HS-27A (cell line): ENCODE data around the gene SCIN.

ENCODE experiments used
- DNase-seq: peaks from one replicate; pipeline ENCODE4 v3.0.0-alpha.2; 2012; ENCODE audit warnings: low read depth, missing footprints

Gene SCIN

DNA sequence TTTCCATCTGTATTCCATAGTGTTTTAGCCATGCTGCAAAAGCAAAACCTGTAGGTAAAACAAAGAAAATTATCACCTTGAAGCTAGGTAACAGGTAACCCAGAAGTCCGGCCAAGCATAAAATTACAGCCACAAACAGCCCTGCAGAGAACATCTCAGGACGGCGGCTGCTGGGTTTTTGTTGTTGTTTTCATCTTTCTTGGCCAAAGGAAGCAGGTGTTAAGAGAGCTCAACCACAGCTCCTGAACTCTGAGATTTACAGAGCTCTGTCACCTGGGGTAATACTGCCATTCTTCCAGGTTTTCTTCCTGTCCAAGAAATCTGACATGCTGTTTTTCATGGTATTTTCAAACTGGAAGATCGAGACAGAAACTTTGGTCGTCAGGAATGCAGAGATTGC lies 847 bp upstream of the SCIN start:
- DNase-seq: no peak

DNA sequence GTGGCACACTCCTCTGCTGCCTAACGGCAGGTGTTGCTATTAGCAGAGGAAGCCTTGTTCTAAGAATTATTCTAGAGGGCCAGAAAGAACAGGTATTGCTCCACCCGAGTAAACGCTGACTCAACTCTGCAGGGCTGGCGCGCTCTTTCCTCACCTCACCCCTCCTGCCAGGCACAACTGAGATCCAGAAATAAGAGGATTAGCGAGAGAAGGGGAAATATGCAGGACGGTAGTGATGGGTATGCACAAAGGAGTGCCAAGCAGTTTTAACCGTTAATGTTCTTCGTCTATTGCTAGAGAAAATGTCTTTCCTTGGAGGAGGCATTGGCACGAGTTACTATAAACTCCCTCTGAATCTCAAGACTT lies 369 bp upstream of the SCIN start:
- DNase-seq: no peak

DNA sequence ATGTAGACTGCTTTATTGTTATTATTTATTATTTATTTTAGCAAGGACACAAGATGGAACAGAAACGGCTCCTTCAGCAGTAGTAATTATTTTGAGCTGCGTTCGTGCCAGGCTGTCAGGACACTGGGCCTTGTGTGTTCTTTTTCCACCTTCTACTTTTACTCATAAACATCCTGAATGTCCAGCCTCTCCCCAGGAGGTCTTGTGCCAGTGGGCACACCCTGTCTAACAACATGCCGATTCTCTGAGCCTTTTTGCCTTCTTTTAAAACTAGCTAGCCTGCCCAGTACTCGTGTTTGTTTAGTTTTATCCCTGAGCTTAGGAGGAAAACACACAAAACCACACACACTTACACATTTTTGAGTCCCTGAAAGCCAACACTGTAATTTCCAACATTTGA lies 1.2 kb downstream of the SCIN start:
- no peak for DNase-seq

DNA sequence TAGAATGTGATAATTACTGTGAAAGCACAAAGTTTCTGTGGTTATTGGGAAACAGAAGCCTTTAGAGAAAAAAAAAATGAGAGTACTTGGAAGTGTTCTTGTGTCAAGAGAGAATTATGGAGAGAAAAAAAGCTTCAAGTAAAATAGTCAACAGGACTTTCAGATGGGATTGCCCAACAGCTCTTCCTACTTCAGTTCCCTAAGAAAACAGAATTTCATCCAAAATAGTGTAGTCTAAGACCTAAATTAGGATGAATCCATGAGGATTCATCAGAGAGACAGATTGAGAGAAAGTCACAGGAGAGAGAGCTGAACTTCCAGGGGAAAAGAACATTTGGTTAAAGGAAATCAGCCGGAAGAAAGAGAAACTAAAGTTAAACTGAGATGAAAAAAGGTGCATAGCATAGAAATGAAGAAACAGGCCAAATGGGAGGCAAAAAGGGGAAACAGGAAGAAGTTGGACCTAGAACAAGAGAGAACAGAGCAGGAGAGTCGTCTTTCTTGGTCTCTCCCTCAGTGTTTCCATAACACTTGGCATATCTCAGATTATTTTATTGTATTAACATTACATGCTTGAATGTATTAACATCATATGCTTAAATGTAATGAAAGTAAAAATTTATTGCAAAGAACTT lies 2.5 kb downstream of the SCIN start:
- DNase-seq: no peak

DNA sequence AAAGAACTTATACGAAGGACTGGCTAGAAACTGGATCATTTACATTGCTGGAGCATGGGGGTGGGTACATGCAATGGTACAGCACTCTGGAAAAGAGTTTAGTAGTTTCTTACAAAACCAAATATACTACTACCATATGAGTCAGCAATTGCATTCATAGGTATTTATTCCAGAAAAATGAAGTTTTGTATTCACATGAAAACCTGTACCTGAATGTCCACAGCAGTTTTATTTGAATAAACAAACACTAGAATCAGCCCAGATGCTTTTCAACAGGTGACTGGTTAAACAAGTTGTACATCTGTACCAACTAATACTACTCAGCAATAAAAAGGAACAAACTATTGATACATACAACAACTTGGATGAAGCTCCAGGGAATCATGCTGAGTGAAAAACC lies 3.4 kb downstream of the SCIN start:
- no peak for DNase-seq

DNA sequence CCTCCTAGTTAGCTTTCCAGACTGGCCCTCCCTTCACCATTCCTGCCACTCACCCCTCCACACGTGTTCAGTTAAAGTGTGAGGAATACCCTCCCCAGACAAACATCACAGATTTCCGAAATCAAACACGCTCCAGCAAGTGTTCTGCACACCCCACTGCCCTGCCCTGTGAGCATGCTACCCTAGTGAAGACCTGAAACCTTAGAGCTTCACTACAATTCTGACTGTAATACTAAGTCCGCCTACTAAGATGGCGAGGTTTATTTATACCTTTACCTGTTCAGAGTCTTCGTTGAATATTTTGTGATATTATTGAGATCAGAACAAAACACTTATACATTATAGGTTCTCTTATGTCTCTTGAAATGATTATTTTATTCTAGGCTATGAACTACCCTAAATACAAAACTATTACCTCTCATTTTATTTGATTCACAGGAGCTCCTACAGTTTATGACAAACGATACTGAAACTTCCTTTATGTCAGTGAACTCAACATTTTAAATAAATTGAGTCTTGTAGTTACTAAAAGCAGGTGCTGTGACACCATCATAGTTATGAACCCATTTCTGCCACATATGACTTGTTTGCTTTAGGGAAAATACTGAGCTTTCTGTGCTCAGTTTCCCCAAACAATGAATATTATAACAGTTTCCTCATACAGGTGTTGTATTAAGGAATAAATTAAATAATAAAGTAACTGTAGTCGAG lies 8.6 kb downstream of the SCIN start:
- DNase-seq: no peak

DNA sequence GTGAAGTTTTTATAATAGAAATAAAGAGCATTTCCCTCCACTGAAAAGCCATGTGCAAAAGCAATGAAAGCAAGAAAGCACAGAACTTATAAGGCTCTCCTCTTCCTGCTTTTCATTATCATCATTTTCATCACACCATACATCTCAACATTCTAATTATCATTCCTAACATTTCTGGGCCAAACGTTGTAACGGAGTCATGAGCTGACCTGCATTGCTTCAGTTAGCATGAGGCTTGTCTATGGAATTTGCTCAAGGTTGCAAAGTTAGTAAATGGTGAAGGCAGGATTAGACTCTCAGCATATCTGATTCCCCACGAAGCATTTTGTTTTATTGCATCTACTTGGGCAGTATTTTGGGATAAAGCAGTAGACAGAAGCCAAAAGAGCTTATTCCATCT lies 11.4 kb downstream of the SCIN start:
- no peak for DNase-seq

DNA sequence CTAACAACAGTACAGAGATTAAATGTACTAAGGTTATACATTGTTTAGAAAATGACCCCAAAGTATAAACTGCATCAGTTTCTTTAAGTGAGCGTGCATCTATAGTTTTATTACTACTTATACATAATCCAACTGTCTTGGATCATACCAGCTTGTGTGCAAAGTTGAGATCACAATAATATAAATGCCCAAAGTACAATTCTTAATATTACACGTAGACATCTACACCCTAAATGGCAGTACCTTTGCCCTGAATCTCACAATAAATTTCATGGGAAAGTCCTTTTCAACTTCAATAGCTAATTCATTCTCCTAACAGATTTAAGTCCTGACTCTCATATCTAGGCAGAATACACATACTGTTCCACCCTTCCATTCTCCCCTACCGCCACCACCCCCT lies 11.8 kb downstream of the SCIN start:
- DNase-seq: no peak

DNA sequence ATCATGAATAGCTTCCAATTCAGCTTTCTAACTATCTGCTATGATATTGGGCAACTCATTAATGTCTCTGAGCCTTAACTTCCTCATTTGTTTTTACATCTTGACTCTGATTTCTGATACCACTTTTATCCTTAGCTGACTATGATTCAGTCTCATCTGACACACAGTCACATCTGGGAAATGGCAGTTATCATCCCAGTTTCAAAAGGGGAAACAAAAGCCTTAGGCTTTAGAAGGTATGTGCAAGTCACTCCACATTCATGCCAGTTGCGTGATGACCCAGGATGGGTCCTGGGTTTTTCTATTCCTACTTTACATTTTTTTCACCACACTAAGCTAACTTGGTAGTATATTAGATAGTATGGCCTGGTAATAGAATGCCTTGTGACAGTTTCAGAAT lies 12.7 kb downstream of the SCIN start:
- DNase-seq: no peak

DNA sequence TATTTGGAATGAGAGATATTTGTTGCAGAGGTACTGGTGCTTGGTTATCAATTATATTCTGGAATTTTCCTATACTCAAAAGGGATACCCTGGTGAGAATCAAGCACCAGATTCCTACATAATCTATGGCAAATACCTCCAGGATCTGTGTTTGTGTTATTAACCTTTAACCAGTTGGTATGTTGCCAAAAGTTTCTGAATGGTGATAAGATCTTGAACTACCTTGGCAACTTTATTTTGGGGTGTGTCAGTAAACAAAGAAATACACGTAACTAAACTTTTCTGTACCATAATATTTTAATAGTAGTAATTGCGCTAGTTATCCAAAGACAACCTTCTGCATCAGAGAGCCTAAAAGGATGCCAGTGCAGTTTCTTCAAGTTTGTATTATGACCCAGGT lies 13.4 kb downstream of the SCIN start:
- DNase-seq: no peak

DNA sequence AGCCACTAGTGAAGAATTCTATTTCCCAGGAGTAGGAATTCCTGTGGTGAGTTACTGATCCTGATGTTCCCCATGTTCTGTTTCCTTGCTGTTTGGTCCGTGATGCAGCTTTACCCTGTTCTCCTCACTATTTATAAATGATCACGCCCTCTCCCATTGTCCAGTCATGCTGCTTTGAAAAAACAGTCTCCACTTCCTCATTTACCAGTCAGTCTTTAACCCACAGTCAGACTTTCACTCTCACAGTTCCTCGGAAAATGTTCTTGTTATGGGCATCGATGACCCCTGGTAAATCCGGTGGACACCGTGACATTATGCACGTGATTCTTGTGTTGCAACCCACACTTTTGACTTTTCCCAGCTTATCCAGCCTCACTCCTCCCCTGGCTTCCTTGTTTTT lies 14.4 kb downstream of the SCIN start:
- DNase-seq: no peak

DNA sequence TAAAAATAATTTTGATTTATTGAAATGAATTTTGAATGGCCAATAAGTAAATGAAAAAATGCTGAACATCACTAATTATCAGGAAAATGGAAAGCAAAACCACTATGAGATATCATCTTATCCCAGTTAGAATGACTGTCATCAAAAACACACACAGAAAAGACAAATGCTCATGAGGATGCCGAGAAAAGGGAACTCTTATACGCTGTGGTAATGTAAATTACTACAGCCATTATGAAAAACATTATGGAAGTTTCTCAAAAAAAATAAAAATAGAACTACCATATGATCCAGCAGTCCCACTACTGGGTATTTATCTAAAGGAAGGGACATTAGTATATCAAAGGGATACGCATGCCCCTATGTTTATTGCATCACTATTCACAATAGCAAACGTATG lies 15.8 kb downstream of the SCIN start:
- no peak for DNase-seq

DNA sequence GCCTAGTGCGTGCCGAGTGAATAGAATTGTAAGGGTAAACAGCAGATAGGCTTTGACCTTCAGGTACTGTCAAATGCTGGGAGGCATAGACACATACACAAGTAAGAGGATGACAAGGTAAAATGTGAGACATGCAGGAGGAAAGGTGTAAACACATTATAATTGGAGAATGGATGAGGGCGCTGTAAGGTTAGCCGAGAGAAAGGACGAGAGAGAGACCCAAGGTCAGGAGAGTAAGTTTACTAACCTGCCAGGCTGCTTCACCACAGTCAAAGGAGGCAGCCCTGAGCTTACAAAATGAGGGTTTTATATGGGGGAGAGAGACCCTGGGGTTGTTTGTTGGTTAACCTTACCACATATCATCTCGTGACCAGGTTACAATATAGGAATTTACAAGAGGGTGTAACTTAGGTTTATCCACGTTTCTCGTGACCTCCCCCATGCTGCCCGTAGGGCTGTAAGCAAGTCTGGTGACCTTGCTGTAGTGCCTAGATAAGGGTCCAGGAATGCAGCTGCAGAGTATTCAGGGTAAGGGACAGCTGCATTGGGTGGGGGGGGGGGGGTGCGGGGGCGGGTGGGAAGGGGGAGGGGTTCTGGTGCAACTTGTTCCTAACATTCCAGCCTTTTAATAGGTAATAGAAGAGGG lies 17.9 kb downstream of the SCIN start:
- DNase-seq: no peak

DNA sequence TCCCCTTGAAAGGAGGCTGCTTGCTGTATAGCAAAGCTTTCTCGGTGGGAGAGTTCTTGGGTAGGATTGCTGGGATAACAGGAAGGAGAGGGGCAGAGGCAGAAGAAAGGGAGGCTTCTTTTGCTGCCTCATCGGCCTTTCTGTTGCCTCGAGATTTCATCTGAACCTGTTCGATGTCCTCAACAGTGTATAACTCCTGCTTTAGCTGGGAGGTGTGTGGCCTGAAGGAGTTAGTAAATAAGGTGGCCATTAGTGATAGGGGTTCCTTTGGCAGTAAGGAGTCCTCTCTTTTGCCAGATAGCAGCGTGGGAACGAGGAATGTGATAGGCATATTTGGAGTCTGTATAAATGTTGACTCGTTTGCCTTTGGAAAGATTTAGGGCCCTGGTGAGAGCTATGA lies 20.0 kb downstream of the SCIN start:
- DNase-seq: no peak

DNA sequence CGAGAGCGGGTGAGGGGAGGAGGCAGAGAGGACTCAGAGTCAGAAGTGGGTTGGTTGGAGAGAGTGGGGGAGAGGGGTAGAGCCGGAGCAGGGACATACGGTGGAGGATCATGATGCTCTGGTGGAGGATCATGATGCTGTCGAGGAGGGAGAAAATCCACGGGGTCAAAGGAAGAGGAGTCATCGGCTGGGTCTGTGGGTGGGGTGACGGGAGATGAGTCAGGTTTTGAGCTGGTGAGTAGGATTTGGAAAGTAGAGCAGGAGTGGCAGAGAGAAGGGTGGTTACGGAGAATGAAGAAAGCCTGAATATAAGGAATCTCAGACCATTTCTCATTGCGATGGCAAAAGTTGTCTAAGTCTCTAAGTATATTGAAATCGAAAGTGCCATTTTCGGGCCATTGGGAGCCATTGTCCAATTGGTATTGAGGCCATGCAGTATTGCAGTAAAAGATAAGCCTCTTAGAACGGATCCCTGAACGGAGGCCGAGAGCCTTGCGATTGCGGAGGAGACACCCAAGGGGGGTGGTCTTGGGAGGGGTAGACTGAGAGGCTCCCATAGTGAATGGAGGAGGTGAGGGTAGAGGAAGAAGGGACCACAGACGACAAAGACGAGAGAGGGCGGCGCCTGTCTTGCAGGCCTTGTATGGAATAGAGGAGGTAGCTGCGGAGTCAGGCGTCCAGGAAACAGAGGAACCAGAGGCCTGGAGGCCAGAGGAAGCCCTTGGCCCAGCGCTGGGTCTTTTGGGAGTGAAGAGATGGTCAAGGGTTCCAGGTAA lies 23.8 kb downstream of the SCIN start:
- DNase-seq: no peak

DNA sequence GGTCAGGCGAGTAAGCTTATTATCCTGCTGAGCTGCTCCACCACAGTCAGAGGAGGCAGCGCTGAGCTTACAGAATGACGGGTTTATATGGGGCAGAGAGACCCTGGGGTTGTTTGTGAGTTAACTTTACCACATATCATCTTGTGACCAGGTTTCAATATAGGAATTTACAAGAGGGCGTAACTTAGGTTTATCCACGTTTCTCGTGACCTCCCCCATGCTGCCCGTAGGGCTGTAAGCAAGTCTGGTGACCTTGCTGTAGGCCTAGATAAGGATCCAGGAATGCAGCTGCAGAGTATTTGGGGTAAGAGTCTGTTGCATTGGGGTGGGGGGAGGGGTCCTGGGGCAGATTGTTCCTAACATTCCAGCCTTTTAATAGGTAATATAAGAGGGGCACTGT lies 24.6 kb downstream of the SCIN start:
- no peak for DNase-seq

DNA sequence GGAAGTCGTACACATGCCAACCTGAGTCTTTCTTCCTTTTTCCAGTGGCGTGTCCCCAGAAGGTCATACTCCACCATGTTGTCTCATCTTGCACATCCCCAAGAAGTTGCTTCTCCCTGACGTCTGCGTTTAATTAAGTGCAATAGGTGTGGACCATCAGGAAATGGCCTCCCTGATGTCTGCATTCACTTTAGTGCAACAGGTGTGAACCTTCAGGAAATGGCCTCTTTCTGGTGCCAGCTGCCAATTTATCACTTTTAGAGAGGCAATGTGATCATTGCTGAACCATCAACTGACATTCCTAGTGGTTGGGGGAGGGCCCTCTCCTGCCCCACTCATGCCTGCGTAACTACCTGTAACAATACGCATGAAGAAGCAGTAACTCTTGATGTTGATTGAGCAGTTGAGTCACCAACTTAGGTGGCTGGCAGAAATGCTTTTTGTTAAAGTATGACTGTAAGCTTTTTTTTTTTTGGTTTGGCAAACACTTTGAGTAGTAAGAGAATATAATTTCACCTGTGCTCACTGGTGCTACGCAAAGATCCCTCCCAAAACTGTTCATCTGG lies 25.8 kb downstream of the SCIN start:
- DNase-seq: no peak

DNA sequence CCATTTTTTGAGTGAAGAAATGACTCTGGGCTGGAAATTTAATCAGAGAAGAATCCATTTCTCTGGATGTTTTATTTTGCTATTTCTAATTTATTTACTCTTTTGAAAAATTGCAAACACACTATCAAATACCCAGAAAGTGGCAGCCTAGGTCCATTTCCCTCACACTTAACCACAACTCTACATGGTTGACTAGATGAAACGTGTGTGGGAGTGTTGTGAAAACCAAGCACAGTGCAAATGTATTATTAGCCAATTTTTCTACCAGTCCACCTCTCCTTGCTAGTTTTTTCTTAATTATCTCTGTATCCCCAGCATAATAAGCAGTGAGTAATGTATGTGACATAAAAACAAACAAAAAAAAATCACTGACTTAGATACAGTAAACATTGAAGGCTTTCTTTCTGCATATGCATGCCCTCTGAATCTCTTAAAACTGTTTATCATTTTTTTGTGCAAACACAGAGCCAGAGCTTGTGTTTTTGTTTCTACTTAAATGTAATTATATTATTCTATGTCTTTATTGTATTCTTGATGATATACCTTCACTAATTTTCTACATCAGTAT lies 30.9 kb downstream of the SCIN start:
- no peak for DNase-seq

DNA sequence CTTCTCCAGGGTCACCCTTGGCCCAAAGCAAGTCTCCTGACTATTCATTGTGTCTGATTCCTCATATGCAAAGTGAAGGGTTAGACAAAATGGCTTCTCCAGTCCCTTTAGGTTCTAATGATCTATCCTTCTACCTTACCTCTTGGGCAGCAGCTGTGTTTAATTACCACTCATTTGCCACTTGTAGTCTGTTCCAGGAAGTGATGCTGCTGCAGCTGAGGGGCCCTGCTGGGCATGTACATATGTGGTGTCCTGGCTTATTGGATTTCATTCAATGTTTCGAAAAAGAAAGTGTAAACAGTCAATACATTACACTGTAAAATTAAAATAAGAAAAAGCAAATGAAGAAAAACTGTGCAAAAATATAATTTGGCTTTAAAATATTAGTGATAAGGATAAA lies 36.6 kb downstream of the SCIN start:
- DNase-seq: no peak

DNA sequence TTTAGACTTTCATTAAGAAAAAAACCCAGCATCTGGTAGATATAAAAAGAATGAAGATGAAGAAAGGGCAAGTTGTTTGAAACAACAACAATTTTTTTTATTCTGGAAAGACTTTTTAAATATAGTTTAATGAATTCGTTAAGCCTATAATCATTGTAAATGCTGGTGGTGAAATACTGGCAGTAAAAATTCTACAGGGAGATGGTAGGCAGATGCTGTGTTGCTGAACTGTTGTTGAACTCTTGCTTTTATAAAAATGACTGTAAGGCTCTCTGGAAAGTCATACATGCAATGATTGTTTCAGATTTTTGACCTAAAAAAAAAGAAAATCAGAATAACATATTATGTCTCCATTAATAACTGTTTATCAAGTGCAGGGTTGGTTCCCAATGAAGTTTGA lies 39.0 kb downstream of the SCIN start:
- no peak for DNase-seq

DNA sequence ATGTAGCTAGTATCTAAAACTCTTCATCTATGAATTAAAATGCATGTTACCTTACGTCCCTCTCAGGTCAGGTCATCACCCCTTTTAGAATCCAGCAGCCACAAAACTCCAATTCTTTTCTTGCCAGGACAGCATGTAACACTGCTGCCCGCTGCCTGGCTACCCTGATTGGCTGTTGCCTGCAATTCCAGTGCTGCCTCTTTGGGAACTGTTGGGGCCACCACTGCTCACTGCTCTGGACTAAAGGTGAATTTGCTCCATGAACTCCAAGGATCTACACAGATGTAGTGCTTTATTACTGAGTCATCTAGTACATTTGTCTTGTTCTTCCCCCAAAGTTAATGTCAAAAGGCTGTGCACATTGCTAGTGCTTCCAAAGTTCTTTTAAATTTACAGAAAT lies 40.4 kb downstream of the SCIN start:
- no peak for DNase-seq

DNA sequence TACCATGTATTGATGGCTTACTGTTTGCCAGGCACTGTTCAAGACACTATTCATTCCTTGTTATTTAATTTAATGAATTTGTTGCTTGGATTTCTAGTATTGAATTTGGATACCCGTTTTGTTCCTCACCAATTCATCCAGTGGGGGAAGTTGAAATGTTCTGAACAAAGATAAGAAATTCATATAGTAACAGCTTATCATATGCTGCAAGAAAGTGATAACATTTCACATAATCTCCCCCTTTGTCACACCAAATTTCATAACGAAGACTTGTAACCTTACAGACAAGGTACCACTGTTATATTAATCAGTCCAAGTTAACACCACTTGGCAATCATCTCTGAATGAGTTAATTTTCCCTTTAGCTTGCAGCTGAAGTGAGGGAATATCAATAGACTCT lies 42.1 kb downstream of the SCIN start:
- DNase-seq: no peak
